ENCODE data around the gene GNAI3. TPM values are rescaled to one million over a fixed set of nuclear protein-coding genes. Genes with fewer than 3 reads are reported as not detected.

Gene GNAI3
- total and polyA plus RNA-seq, 2 experiments from 2014 or later = 5.0 to 7.9 TPM

DNA sequence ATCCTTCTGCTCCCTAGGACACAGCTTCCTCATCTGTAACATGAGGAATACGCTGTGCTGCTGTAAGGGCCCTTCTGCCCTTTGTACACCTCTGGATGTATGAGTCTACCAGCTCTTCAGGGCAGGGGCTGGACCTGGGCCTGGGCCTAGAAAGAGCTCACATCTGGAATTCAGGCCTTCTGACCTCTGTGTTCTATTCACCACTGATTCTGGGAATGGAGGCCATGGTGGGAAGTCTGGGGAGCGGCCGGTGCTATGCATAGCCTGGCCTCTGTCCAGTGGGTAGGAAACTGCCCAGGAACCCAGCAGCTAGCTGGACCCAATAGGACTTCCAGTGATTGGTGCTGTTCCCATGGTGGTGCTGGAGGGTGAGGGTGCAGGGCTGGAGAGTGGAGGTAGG, 19.7 kb upstream of the GNAI3 start:
- no peak for DNase-seq (ENCODE audit: low read depth in 1 of 2, low spot score in 1 of 2)
- Histone ChIP-seq H3K4me1 (ENCODE audit: low read depth) (peaks cover 4% of the 10 kb centered on the region), H3K4me3 (no peak overlapping the region), H3K9me3 (ENCODE audit: low read depth) (no peaks in the 10 kb centered on the region), H3K36me3 (no peaks in the 10 kb centered on the region), H3K27me3 (peaks cover 3% of the 10 kb centered on the region), H3K27ac (no peak overlapping the region)
- TF ChIP-seq, protein P1, sequence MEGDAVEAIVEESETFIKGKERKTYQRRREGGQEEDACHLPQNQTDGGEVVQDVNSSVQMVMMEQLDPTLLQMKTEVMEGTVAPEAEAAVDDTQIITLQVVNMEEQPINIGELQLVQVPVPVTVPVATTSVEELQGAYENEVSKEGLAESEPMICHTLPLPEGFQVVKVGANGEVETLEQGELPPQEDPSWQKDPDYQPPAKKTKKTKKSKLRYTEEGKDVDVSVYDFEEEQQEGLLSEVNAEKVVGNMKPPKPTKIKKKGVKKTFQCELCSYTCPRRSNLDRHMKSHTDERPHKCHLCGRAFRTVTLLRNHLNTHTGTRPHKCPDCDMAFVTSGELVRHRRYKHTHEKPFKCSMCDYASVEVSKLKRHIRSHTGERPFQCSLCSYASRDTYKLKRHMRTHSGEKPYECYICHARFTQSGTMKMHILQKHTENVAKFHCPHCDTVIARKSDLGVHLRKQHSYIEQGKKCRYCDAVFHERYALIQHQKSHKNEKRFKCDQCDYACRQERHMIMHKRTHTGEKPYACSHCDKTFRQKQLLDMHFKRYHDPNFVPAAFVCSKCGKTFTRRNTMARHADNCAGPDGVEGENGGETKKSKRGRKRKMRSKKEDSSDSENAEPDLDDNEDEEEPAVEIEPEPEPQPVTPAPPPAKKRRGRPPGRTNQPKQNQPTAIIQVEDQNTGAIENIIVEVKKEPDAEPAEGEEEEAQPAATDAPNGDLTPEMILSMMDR (IDR thresholded peaks at IDR 0.05; ENCODE audit: low read depth, low read length) = no peak

DNA sequence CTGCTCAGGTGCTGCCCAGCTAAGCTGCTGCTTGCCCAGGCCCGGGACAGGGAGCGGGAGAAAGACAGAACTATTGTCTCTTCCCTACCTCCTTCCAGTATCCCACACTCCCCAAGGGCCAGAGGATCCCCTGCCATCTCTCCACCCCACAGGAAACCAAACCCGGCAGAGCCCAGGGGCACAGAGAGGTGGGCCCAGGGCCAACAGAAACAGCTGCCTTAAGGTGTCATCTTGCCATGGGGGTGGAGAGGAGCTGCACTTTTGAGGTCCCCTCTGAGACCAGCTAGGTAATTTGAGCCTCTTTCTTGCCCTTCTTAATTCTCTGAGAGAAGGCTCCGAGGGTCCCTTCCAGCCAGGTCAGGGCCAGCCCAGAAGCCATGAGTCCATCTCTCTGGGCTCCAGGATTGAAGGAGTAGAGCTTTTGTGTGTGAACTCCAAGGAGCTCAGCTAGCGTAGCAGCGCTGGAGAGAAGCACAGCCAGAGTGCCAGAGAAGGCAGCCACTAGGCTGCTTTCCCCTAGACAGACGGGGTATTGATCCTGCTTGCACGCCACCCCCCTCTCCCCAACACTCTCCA, 18.4 kb upstream of the GNAI3 start:
- H3K4me1 ChIP-seq (ENCODE audit: low read depth) = peaks cover 4% of the 10 kb centered on the region
- no peaks in the 10 kb centered on the region for H3K36me3 ChIP-seq
- peaks cover 3% of the 10 kb centered on the region for H3K27me3 ChIP-seq
- TF ChIP-seq, protein P1 (IDR thresholded peaks at IDR 0.05; ENCODE audit: low read depth, low read length) = no peak
- H3K9me3 ChIP-seq (ENCODE audit: low read depth) = no peaks in the 10 kb centered on the region
- H3K4me3 ChIP-seq = no peak overlapping the region
- DNase-seq (ENCODE audit: low read depth in 1 of 2, low spot score in 1 of 2) = no peak
- no peak overlapping the region for H3K27ac ChIP-seq

DNA sequence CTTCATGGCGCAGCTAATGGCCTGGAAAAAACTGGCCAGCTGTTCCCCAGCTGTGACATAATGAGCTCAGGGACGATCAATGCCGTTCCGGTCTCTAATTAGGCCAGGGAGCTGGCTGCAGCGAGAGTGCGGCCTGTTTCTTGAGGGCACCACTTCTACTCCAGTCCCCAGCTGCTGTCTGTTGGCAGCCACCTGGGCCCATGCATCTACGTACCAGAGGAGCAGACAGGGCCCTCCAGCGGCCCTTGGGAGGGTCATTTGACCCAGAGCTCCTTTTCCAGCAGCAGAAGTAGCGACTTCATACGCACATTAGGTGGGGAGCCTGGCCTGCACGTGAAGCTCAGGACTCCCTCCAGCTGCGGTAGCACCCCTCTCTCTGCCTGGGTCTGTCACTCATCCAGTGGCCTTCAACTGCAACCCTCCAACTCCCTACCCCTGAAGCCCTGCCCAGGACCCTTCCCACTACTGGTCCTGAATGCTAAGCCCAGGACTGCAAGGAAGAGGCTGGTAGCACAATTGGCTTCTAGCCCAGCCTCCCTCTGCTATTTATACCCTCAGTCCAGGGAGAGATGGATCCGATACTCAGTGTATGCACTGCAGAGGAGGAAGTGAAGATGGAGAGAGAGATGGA, 17.8 kb upstream of the GNAI3 start:
- no peaks in the 10 kb centered on the region for H3K36me3 ChIP-seq
- H3K4me3 ChIP-seq = no peak overlapping the region
- H3K4me1 ChIP-seq (ENCODE audit: low read depth) = peaks cover 8% of the 10 kb centered on the region
- H3K9me3 ChIP-seq (ENCODE audit: low read depth) = no peaks in the 10 kb centered on the region
- TF ChIP-seq, protein P1 (IDR thresholded peaks at IDR 0.05; ENCODE audit: low read depth, low read length) = no peak
- no peak overlapping the region for H3K27ac ChIP-seq
- DNase-seq (ENCODE audit: low read depth in 1 of 2, low spot score in 1 of 2) = no peak
- peaks cover 3% of the 10 kb centered on the region for H3K27me3 ChIP-seq

DNA sequence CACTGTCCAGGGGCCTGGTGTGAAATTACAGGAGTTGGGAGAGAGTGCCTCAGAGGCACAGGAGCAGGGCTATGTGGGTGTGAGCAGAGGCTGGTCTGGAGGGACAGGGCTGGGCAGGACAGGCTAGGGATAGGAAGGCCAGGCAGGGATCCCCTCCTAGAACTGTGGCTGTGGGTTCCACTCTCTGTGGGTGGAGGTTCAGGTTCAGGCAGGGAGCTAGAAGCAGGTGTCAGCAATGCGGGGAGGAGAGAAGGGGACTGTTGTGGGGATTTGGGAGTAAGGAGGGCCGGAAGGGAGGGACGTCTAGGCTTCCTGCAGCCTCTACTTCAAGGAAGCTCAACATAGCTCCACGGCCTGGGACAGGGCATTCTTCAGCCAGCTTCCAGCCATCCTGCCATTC, 17.0 kb upstream of the GNAI3 start:
- no peaks in the 10 kb centered on the region for H3K36me3 ChIP-seq
- TF ChIP-seq, protein P1 (IDR thresholded peaks at IDR 0.05; ENCODE audit: low read depth, low read length) = no peak
- DNase-seq (ENCODE audit: low read depth in 1 of 2, low spot score in 1 of 2) = no peak
- no peaks in the 10 kb centered on the region for H3K9me3 ChIP-seq (ENCODE audit: low read depth)
- H3K27me3 ChIP-seq = no peaks in the 10 kb centered on the region
- H3K4me3 ChIP-seq = no peak overlapping the region
- H3K4me1 ChIP-seq (ENCODE audit: low read depth) = peaks cover 16% of the 10 kb centered on the region
- H3K27ac ChIP-seq = no peak overlapping the region

DNA sequence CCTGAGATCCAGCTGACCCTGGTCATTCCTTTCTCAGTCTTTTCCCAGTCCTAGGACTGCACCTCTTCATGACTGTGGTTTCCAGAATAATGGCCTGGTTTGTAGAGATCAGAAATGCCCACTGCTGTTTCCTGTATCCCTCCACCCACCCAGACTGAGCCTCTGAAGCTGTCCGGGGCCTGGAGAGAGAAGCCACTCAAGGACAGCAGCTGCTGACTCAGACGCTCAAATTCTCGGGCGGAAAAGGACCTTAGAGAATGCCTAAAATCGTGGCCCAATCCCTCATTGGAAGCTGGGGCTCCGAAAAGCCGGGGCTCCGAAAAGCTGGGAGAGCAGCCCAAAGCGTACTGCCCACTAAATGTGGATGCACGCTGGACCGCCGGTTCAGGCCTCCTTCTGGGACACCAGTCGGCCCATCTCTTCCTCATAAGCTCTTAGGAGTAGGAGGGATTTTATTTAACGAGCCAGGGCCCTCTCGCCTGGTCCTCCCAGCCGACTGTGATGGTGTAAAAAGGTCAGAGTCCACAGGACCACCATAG, 16.5 kb upstream of the GNAI3 start:
- H3K4me1 ChIP-seq (ENCODE audit: low read depth) = peaks cover 20% of the 10 kb centered on the region
- no peak for DNase-seq (ENCODE audit: low read depth in 1 of 2, low spot score in 1 of 2)
- no peak overlapping the region for H3K27ac ChIP-seq
- no peaks in the 10 kb centered on the region for H3K36me3 ChIP-seq
- H3K27me3 ChIP-seq = no peaks in the 10 kb centered on the region
- TF ChIP-seq, protein P1 (IDR thresholded peaks at IDR 0.05; ENCODE audit: low read depth, low read length) = no peak
- no peak overlapping the region for H3K4me3 ChIP-seq
- no peaks in the 10 kb centered on the region for H3K9me3 ChIP-seq (ENCODE audit: low read depth)
